Stimulated activated memory B cell treated with anti-CD40 and anti-IgM and Interleukin-4, amounts not matched to agents 10 μg/mL and 1 μg/mL and 100 μg/mL, for 72 hours (primary cell): ENCODE measurements around the gene ALDH1L2.

Experiments
- ATAC-seq: fragments of 150-1000 bp; cut with Tn5 transposase; 2 replicates; pipeline ENCODE4 v1.10.0; 2021
- H3K27ac Mint-ChIP-seq: one replicate; pipeline ENCODE4 v1.8.0; 2022; ENCODE audit warnings: mild to moderate bottlenecking, mixed read lengths
- H3K27me3 Mint-ChIP-seq: one replicate; pipeline ENCODE4 v1.8.0; 2022; ENCODE audit warnings: mixed read lengths
- H3K36me3 Mint-ChIP-seq: one replicate; pipeline ENCODE4 v1.8.0; 2022; ENCODE audit warnings: mixed read lengths
- H3K4me1 Mint-ChIP-seq: one replicate; pipeline ENCODE4 v1.8.0; 2022; ENCODE audit warnings: mixed read lengths
- H3K4me3 Mint-ChIP-seq: one replicate; pipeline ENCODE4 v1.8.0; 2022; ENCODE audit warnings: mild to moderate bottlenecking, moderate library complexity, mixed read lengths
- H3K9me3 Mint-ChIP-seq: one replicate; pipeline ENCODE4 v1.8.0; 2022; ENCODE audit warnings: mixed read lengths

Gene ALDH1L2

GRCh38 chr12:105026411-105026810, 57.8 kb downstream of the ALDH1L2 start:
- no peaks in the 10 kb centered on the region for H3K9me3 Mint-ChIP-seq

GRCh38 chr12:105025890-105026289, 58.4 kb downstream of the ALDH1L2 start:
- no peaks in the 10 kb centered on the region for H3K9me3 Mint-ChIP-seq
- H3K27me3 Mint-ChIP-seq, result no peaks in the 10 kb centered on the region
- ATAC-seq, result no peak
- H3K4me1 Mint-ChIP-seq, result peaks cover 3% of the 10 kb centered on the region
- H3K4me3 Mint-ChIP-seq, result no peak overlapping the region
- peaks cover 6% of the 10 kb centered on the region for H3K36me3 Mint-ChIP-seq
- H3K27ac Mint-ChIP-seq, result no peak overlapping the region

More at GRCh38 chr12:105026411-105026810, 57.8 kb downstream of the ALDH1L2 start:
- ATAC-seq, result no peak
- peaks cover 6% of the 10 kb centered on the region for H3K36me3 Mint-ChIP-seq
- peaks cover 8% of the 10 kb centered on the region for H3K4me1 Mint-ChIP-seq
- H3K27ac Mint-ChIP-seq, result no peak overlapping the region
- no peaks in the 10 kb centered on the region for H3K27me3 Mint-ChIP-seq
- H3K4me3 Mint-ChIP-seq, result no peak overlapping the region

GRCh38 chr12:105024928-105025327, 59.3 kb downstream of the ALDH1L2 start:
- Mint-ChIP-seq H3K9me3 (no peaks in the 10 kb centered on the region), H3K4me1 (no peaks in the 10 kb centered on the region), H3K27me3 (no peaks in the 10 kb centered on the region), H3K4me3 (no peak overlapping the region), H3K36me3 (peaks cover 15% of the 10 kb centered on the region), H3K27ac (no peak overlapping the region)
- no peak for ATAC-seq

GRCh38 chr12:105020241-105020962, 63.9 kb downstream of the ALDH1L2 start:
- H3K9me3 Mint-ChIP-seq, result no peaks in the 10 kb centered on the region
- ATAC-seq, result no peak
- no peaks in the 10 kb centered on the region for H3K4me1 Mint-ChIP-seq
- no peak overlapping the region for H3K4me3 Mint-ChIP-seq
- H3K27me3 Mint-ChIP-seq, result no peaks in the 10 kb centered on the region
- peaks cover 35% of the 10 kb centered on the region for H3K36me3 Mint-ChIP-seq
- H3K27ac Mint-ChIP-seq, result no peak overlapping the region

- no peak overlapping the region for H3K4me3 Mint-ChIP-seq
- no peaks in the 10 kb centered on the region for H3K27me3 Mint-ChIP-seq
- no peaks in the 10 kb centered on the region for H3K9me3 Mint-ChIP-seq
- no peak overlapping the region for H3K27ac Mint-ChIP-seq
- no peaks in the 10 kb centered on the region for H3K4me1 Mint-ChIP-seq
- H3K36me3 Mint-ChIP-seq, result peaks cover 43% of the 10 kb centered on the region
- ATAC-seq, result no peak
Measured at GRCh38 chr12:105018776-105019175, 65.5 kb downstream of the ALDH1L2 start.

- Mint-ChIP-seq H3K27me3 (no peaks in the 10 kb centered on the region), H3K4me3 (no peak overlapping the region), H3K4me1 (no peaks in the 10 kb centered on the region), H3K9me3 (no peaks in the 10 kb centered on the region), H3K36me3 (peaks cover 51% of the 10 kb centered on the region), H3K27ac (no peak overlapping the region)
- no peak for ATAC-seq
Measured at GRCh38 chr12:105018012-105018411, 66.2 kb downstream of the ALDH1L2 start.

GRCh38 chr12:105015543-105015942, 68.7 kb downstream of the ALDH1L2 start:
- H3K4me3 Mint-ChIP-seq, result no peak overlapping the region
- H3K4me1 Mint-ChIP-seq, result no peaks in the 10 kb centered on the region
- H3K27me3 Mint-ChIP-seq, result no peaks in the 10 kb centered on the region
- H3K9me3 Mint-ChIP-seq, result peaks cover 11% of the 10 kb centered on the region
- H3K27ac Mint-ChIP-seq, result no peak overlapping the region
- no peak for ATAC-seq
- peaks cover 72% of the 10 kb centered on the region for H3K36me3 Mint-ChIP-seq

GRCh38 chr12:105014603-105015002, 69.7 kb downstream of the ALDH1L2 start:
- Mint-ChIP-seq H3K27ac (no peak overlapping the region), H3K4me1 (peaks cover 1% of the 10 kb centered on the region), H3K4me3 (no peak overlapping the region), H3K9me3 (peaks cover 15% of the 10 kb centered on the region), H3K36me3 (peaks cover 75% of the 10 kb centered on the region), H3K27me3 (no peaks in the 10 kb centered on the region)
- no peak for ATAC-seq

- Mint-ChIP-seq H3K36me3 (peaks cover 79% of the 10 kb centered on the region), H3K4me1 (peaks cover 5% of the 10 kb centered on the region), H3K9me3 (peaks cover 17% of the 10 kb centered on the region), H3K27me3 (no peaks in the 10 kb centered on the region), H3K4me3 (no peak overlapping the region), H3K27ac (no peak overlapping the region)
- ATAC-seq, result no peak
Measured at GRCh38 chr12:105013892-105014291, 70.4 kb downstream of the ALDH1L2 start.

GRCh38 chr12:105001476-105001875, 82.8 kb downstream of the ALDH1L2 start:
- H3K9me3 Mint-ChIP-seq, result peaks cover 3% of the 10 kb centered on the region
- peaks cover 99% of the 10 kb centered on the region for H3K36me3 Mint-ChIP-seq
- no peak for ATAC-seq
- no peak overlapping the region for H3K4me3 Mint-ChIP-seq
- H3K27me3 Mint-ChIP-seq, result no peaks in the 10 kb centered on the region
- H3K27ac Mint-ChIP-seq, result no peak overlapping the region
- peaks cover 15% of the 10 kb centered on the region for H3K4me1 Mint-ChIP-seq

GRCh38 chr12:104999347-104999685, 84.9 kb downstream of the ALDH1L2 start:
- H3K36me3 Mint-ChIP-seq, result peaks cover 98% of the 10 kb centered on the region
- no peak overlapping the region for H3K27ac Mint-ChIP-seq
- ATAC-seq, result no peak
- no peaks in the 10 kb centered on the region for H3K9me3 Mint-ChIP-seq
- H3K4me1 Mint-ChIP-seq, result peaks cover 15% of the 10 kb centered on the region
- H3K27me3 Mint-ChIP-seq, result no peaks in the 10 kb centered on the region
- H3K4me3 Mint-ChIP-seq, result no peak overlapping the region

- Mint-ChIP-seq H3K36me3 (peaks cover 94% of the 10 kb centered on the region), H3K9me3 (no peaks in the 10 kb centered on the region), H3K4me3 (no peak overlapping the region), H3K4me1 (peaks cover 15% of the 10 kb centered on the region), H3K27me3 (no peaks in the 10 kb centered on the region), H3K27ac (no peak overlapping the region)
- ATAC-seq, result no peak
Measured at GRCh38 chr12:104998423-104999346, 85.6 kb downstream of the ALDH1L2 start.

GRCh38 chr12:104997541-104997940, 86.7 kb downstream of the ALDH1L2 start:
- ATAC-seq, result no peak
- no peaks in the 10 kb centered on the region for H3K27me3 Mint-ChIP-seq
- H3K9me3 Mint-ChIP-seq, result no peaks in the 10 kb centered on the region
- H3K4me3 Mint-ChIP-seq, result no peak overlapping the region
- peaks cover 93% of the 10 kb centered on the region for H3K36me3 Mint-ChIP-seq
- H3K4me1 Mint-ChIP-seq, result peaks cover 15% of the 10 kb centered on the region
- H3K27ac Mint-ChIP-seq, result no peak overlapping the region

GRCh38 chr12:104994336-104994735, 89.9 kb downstream of the ALDH1L2 start:
- Mint-ChIP-seq H3K27me3 (no peaks in the 10 kb centered on the region), H3K4me1 (peaks cover 19% of the 10 kb centered on the region), H3K9me3 (no peaks in the 10 kb centered on the region), H3K27ac (no peak overlapping the region), H3K4me3 (no peak overlapping the region), H3K36me3 (peaks cover 89% of the 10 kb centered on the region)
- ATAC-seq, result no peak

GRCh38 chr12:104991565-104992128, 92.6 kb downstream of the ALDH1L2 start:
- Mint-ChIP-seq H3K36me3 (peaks cover 70% of the 10 kb centered on the region), H3K27ac (no peak overlapping the region), H3K27me3 (no peaks in the 10 kb centered on the region), H3K9me3 (no peaks in the 10 kb centered on the region), H3K4me1 (peaks cover 20% of the 10 kb centered on the region), H3K4me3 (no peak overlapping the region)
- ATAC-seq, result no peak
